CD4-positive, alpha-beta T cell treated with Interleukin-17A for 1 hour (primary cell): ENCODE data around the gene C1QTNF2.

ENCODE experiments used
- DNase-seq: peaks from one replicate; pipeline ENCODE4 v3.0.0-alpha.2; 2020

The C1QTNF2 gene

DNA sequence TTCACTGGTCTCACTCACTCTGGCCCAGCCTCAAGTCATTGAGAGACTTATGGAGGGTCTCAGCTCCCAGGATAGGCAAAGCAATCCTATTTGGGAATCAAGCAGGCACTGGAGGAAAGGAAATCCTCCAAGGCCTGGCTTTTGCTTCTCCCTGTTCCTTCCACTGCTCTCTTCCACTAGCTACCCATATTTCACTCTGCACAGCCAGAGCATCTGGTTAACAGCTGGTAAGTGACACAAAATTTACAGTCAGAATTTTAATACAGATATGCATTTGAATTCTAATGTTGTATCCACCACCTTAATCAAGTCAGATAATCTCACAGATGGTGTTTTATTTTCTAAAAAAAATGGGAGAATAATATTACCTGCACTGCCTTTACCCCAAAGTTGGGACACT, 868 bp upstream of the C1QTNF2 start:
- DNase-seq = no peak

GRCh38 chr5:160370713-160371034, 248 bp upstream of the C1QTNF2 start:
- no peak for DNase-seq

DNA sequence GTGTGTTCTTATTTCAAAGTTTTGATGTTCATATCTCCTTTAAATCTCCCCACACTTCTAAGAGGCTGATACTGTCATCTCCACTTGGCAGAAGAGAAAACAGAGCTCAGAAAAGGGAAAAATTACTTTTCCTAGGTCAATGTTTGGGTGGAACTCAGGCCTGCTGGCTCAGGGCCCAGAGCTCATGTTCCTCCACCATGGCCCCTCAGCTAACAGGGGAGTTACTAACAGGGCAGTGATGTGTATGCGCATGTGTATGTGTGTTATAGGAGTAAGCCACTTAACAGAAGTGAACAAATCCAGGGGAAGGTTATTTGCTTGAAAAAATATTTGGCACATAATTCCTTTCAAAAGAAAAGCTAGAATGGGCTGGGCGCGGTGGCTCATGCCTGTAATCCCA, 2.5 kb downstream of the C1QTNF2 start:
- no peak for DNase-seq

DNA sequence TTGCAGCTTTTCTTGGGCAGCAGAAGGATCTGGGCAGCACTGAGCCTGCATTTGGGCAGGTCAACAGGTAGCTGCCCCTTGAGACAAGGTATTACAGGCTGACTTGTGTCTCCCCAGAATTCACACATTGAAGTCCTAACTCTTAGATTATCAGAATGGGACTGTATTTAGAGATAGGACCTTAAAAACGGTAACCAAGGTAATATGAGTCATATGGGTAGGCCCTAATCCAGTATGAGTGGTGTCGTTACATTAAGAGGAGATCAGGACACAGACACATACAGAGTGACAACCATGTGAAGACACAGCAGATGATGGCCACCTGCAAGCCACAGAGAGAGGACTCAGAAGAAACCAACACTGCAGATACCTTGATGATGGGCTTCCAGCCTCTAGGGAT, 3.2 kb downstream of the C1QTNF2 start:
- DNase-seq = no peak

GRCh38 chr5:160366230-160366629, 4.2 kb downstream of the C1QTNF2 start:
- no peak for DNase-seq

GRCh38 chr5:160363660-160364395, 6.6 kb downstream of the C1QTNF2 start:
- no peak for DNase-seq

- DNase-seq = no peak
These were observed 7.2 kb downstream of the C1QTNF2 start for GRCh38 chr5:160363211-160363610.

DNA sequence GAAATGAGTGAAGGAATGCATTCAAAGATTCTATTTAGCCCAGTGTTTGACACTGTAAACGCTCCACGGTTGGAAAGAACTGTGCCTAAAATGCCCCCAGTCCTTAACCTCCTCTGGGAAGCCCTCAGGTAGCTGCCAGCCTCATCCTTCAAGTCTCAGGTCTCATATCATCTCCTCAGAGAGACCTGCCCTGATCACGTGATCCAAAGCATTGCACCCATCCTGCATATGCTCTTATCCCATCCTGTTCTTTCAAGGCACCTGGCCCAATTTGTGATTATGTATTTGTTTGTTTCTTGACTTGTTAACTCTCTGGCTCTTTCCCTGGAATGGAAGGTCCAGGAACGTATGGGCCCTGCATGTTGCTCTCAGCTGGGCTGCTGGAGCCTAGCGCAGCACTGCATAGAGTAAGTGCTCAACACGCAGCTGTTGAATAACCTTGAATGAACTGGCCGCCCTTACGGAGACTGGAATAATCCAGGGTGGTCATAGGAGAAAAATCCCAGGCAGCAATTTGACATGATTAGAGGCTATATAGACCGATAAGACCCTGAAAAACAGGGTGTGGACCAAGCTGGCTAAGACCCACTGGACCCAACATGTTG, 8.7 kb downstream of the C1QTNF2 start:
- DNase-seq = no peak

DNA sequence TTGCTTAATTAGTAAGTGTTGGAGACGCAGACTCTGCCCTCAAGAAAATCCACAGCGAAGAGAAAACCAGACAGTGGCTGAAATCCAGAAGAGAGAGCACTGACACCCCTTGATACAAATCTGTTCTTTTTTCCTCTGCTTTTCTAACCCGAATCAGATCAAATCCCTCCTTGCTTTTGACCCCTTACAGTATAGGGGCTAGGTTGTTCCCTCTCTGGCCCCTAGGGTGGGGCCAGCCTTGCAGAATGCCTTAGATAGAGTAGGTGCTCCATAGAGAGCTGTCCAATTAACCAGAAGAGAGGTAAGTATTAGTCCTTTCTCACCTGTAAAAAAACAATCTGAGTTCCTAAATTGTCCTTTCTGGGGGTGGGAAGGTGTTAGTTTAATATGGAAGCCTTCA, 10.1 kb downstream of the C1QTNF2 start:
- DNase-seq = no peak

GRCh38 chr5:160359816-160360215, 10.6 kb downstream of the C1QTNF2 start:
- no peak for DNase-seq

DNA sequence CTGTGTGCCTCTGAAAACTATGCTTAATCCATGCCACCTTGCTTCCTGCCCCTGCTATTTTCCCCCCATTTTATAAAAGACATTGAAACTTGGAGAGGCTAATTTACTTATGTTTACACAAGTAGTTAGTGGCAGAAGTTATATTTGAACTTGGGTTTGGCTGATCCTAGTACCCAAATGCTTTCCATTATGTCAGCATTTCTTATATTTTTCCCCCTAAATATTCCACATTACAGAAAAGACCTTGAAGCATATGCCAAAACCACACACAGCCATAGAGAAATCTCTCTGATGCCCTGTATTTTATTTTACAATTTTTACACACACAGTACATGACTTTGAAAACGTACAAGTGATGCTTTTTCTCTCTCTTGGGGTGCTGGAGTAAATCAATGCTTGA, 11.2 kb downstream of the C1QTNF2 start:
- DNase-seq = no peak

GRCh38 chr5:160357861-160358411, 12.5 kb downstream of the C1QTNF2 start:
- no peak for DNase-seq

GRCh38 chr5:160357394-160357793, 13.0 kb downstream of the C1QTNF2 start:
- DNase-seq = no peak

GRCh38 chr5:160356550-160357347, 13.7 kb downstream of the C1QTNF2 start:
- DNase-seq = no peak

GRCh38 chr5:160354666-160355065, 15.8 kb downstream of the C1QTNF2 start:
- DNase-seq = no peak

DNA sequence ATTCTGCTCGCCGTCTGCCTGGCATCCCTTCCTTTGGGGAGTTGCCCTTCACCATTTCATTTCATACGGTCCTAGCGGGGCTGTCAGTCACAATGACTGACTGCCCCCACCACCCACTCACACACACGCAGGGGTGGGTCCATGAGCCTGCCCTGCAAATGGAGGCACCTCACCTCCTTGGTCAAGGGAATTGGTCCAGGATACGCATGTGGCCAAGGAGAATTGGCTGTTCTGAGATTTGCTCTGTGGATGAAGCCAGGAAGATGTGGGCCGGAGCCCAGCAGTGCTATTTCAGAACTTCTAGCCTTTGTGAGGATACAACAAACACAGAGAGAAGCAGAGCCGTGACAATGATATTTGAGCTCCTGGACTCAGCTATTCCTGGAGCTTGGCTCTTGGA, 17.0 kb downstream of the C1QTNF2 start:
- no peak for DNase-seq

DNA sequence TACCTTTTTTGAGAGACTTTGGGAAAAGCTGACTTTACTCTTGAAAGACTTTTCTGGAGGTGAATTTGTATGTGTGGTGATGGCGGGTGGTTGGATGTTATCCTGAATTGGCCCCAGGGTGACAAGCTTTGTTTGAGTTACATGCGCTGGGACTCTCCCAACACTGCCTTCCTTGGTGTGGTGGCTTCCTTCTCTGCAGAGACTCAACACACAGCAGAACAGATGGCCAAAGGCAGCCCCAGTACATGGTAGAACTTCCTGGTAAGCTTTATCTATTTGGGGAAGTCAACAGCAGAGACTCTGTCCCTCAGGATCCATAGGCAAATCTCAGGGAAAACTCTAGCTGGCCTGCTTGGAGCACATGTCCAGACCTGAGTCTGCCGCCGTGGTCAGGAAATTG, 18.1 kb downstream of the C1QTNF2 start:
- no peak for DNase-seq

- no peak for DNase-seq
These were observed 20.5 kb downstream of the C1QTNF2 start for GRCh38 chr5:160349935-160350303.

- no peak for DNase-seq
These were observed 21.0 kb downstream of the C1QTNF2 start for GRCh38 chr5:160349249-160349934.

DNA sequence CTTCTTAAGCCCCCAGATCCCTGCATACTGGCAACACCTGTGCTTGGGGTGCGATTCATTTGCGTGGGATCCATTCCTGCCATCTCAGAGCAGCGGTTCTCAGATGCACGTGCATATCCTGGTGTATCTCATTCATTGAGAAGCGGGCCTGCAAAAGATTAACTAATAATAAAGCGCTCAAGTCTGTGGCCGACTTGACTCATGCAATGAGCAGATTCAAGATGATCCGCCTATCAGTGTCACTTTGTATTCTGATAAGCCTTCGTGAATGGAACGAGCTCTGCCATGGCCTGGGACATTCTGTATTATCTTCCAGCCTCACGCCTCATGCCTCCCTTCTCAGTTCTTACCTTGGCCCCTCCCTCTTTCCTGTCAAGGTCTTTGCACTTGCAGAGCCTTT, 22.3 kb downstream of the C1QTNF2 start:
- DNase-seq = no peak

DNA sequence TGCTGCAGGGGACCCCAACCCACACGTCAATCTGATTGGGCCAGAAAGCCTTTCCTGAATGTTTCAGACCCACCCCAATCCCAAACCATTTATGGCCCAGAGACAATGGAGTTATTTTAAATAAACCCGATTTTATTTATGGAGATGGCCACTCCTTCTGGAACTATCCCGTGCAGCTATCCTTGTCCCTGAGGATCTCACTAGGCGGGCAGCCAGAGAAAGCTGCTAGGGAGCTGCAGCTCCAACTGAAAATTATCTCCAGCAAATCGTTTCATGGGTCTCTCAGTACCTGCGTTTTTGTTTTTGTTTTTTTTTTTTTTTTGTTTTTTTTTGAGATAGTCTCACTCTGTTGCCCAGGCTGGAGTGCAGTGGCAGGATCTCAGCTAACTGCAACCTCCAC, 23.0 kb downstream of the C1QTNF2 start:
- no peak for DNase-seq

DNA sequence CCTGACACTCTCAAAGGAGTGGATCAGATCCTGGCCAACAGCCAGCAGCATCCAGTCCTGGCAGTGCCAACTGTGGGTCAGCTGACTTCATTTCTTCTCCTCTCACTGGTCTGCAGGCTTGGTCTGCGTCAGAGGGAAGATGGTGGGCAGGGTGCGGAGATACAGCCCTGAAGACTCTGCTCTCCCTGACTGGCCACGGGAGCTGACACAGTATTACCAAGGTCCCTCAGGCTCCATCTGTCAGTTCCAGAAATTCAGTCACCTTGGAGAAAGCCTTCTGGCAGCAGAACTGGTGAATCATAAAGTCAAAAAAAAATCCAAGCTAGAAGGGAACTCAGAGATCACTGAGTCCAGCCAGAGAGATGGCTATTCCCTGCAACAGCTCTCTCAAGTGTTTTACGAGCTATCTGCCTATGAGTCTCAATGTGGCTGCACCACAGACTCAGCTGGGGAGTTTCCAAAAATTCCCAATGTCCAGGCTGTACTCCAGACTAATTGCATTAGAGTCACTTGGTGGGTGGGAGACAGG, 27.9 kb downstream of the C1QTNF2 start:
- DNase-seq = no peak

- DNase-seq = no peak
These were observed 29.0 kb downstream of the C1QTNF2 start for GRCh38 chr5:160341309-160341870.
